HCT116 (cell line): ENCODE data around the gene AACS.

Experiments used
- EGR1 ChIP-seq: IDR thresholded peaks from 2 replicates; pipeline ENCODE4 v1.6.1; 2012; ENCODE audit warnings: low read depth
- EZH2 ChIP-seq: fragments of 200-600 bp; sonication (generic); IDR thresholded peaks from 2 replicates; pipeline ENCODE4 v1.6.1; 2017; ENCODE audit warnings: antibody characterized with exemption, mixed run types
- POLR2A ChIP-seq: IDR thresholded peaks from 2 replicates; pipeline ENCODE4 v1.7.0; 2011; ENCODE audit warnings: borderline replicate concordance; ENCODE audit not compliant: insufficient read depth, insufficient read length; ENCODE audit errors: extremely low read depth
- POLR2AphosphoS5 ChIP-seq: IDR thresholded peaks from 2 replicates; pipeline ENCODE4 v1.6.1; 2011; ENCODE audit warnings: mild to moderate bottlenecking, low read depth, low read length, moderate library complexity
- SIN3A ChIP-seq: IDR thresholded peaks from 2 replicates; pipeline ENCODE4 v1.6.1; 2012; ENCODE audit warnings: low read depth
- TCF7L2 ChIP-seq: IDR thresholded peaks from 2 replicates; pipeline ENCODE4 v1.7.0; 2011; ENCODE audit warnings: borderline replicate concordance, inconsistent platforms; ENCODE audit not compliant: insufficient read depth, insufficient read length; ENCODE audit errors: extremely low read depth
- YY1 ChIP-seq: IDR thresholded peaks from 2 replicates; pipeline ENCODE4 v1.6.1; 2011; ENCODE audit warnings: low read length, low read depth, moderate library complexity, mild to moderate bottlenecking; ENCODE audit not compliant: insufficient replicate concordance; ENCODE audit errors: extremely low read depth
- ZFX ChIP-seq: fragments of 450-650 bp; IDR thresholded peaks from 2 replicates; pipeline ENCODE4 v1.6.1; 2017
- ZNF274 ChIP-seq: fragments of 200-500 bp; sonication (Bioruptor generic); IDR thresholded peaks from 2 replicates; pipeline ENCODE4 v1.6.1; 2014; ENCODE audit warnings: mild to moderate bottlenecking, low read depth, low read length, inconsistent platforms
- TF ChIP-seq, protein P1 (sequence below), 3 experiments: fragments of 200-600 bp in 1 of 3; sonication (generic) in 1 of 3; IDR thresholded peaks in 2 of 3; conservative IDR thresholded peaks in 1 of 3; 2 replicates each; pipeline ENCODE4 v1.5.1; 2012 to 2017; ENCODE audit warnings: low read depth in 2 of 3, low read length in 2 of 3, antibody characterized with exemption in 1 of 3, borderline replicate concordance in 1 of 3, control low read depth in 1 of 3, mild to moderate bottlenecking in 1 of 3, mixed read lengths in 1 of 3, mixed run types in 1 of 3, moderate library complexity in 1 of 3; ENCODE audit not compliant: insufficient read depth in 1 of 3
- TF ChIP-seq, protein P2 (sequence below): IDR thresholded peaks from 2 replicates; pipeline ENCODE4 v1.6.1; 2012
- TF ChIP-seq, protein P3 (sequence below): IDR thresholded peaks from 2 replicates; pipeline ENCODE4 v1.6.1; 2012; ENCODE audit warnings: low read depth

DNA sequence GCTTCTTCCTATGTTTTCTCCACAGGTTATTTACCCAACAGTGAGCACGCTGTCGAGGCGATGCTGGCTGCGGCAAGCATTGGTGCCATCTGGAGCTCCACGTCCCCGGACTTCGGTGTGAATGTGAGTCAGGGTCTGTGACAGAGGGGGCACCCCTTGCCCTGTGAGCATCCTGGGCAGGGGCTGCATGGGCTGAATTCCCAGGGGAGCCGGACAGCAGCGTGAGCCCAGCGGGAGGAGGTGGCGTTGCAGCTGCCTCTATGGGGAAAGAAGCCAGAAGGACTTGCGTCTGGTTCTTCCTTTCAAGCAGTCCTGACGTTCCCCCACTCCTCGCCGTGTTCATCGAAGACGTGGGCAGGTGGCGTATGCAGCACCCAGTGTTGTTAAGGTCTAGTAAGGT is 26.2 kb downstream of the AACS start:
- no peak for TF ChIP-seq TCF7L2
- TF ChIP-seq, protein P1, sequence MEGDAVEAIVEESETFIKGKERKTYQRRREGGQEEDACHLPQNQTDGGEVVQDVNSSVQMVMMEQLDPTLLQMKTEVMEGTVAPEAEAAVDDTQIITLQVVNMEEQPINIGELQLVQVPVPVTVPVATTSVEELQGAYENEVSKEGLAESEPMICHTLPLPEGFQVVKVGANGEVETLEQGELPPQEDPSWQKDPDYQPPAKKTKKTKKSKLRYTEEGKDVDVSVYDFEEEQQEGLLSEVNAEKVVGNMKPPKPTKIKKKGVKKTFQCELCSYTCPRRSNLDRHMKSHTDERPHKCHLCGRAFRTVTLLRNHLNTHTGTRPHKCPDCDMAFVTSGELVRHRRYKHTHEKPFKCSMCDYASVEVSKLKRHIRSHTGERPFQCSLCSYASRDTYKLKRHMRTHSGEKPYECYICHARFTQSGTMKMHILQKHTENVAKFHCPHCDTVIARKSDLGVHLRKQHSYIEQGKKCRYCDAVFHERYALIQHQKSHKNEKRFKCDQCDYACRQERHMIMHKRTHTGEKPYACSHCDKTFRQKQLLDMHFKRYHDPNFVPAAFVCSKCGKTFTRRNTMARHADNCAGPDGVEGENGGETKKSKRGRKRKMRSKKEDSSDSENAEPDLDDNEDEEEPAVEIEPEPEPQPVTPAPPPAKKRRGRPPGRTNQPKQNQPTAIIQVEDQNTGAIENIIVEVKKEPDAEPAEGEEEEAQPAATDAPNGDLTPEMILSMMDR (IDR thresholded peaks at IDR 0.05 in 2 of 3, conservative IDR thresholded peaks at IDR 0.05 in 1 of 3; ENCODE audit: borderline replicate concordance in 1 of 3, insufficient read depth in 1 of 3, low read depth in 2 of 3, low read length in 2 of 3) = no peak
- TF ChIP-seq, protein P2, sequence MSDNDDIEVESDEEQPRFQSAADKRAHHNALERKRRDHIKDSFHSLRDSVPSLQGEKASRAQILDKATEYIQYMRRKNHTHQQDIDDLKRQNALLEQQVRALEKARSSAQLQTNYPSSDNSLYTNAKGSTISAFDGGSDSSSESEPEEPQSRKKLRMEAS = no peak
- no peak for TF ChIP-seq POLR2A
- TF ChIP-seq YY1 = no peak
- TF ChIP-seq POLR2AphosphoS5 = no peak
- no peak for TF ChIP-seq EZH2
- no peak for TF ChIP-seq ZNF274
- TF ChIP-seq EGR1 = no peak
- no peak for TF ChIP-seq ZFX
- no peak for TF ChIP-seq SIN3A
- TF ChIP-seq, protein P3, sequence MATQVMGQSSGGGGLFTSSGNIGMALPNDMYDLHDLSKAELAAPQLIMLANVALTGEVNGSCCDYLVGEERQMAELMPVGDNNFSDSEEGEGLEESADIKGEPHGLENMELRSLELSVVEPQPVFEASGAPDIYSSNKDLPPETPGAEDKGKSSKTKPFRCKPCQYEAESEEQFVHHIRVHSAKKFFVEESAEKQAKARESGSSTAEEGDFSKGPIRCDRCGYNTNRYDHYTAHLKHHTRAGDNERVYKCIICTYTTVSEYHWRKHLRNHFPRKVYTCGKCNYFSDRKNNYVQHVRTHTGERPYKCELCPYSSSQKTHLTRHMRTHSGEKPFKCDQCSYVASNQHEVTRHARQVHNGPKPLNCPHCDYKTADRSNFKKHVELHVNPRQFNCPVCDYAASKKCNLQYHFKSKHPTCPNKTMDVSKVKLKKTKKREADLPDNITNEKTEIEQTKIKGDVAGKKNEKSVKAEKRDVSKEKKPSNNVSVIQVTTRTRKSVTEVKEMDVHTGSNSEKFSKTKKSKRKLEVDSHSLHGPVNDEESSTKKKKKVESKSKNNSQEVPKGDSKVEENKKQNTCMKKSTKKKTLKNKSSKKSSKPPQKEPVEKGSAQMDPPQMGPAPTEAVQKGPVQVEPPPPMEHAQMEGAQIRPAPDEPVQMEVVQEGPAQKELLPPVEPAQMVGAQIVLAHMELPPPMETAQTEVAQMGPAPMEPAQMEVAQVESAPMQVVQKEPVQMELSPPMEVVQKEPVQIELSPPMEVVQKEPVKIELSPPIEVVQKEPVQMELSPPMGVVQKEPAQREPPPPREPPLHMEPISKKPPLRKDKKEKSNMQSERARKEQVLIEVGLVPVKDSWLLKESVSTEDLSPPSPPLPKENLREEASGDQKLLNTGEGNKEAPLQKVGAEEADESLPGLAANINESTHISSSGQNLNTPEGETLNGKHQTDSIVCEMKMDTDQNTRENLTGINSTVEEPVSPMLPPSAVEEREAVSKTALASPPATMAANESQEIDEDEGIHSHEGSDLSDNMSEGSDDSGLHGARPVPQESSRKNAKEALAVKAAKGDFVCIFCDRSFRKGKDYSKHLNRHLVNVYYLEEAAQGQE = no peak
